Mononuclear cell (primary cell): ENCODE data around the gene LDLR. TPM values are rescaled to one million over a fixed set of nuclear protein-coding genes. Genes with fewer than 3 reads are reported as not detected.
"Not testable (repeated sequence)": the region's sequence is repeated elsewhere in the genome, so short reads cannot be mapped to it uniquely, and the experiment has no call there.

Source experiments
- H3K27me3 ChIP-seq: 2 replicates; pipeline ENCODE4 v1.6.0; 2011; ENCODE audit warnings: low read length, control low read depth; ENCODE audit not compliant: insufficient read depth
- H3K4me1 ChIP-seq: 2 replicates; pipeline ENCODE4 v1.5.1; 2011; ENCODE audit warnings: mild to moderate bottlenecking, low read length, control low read depth; ENCODE audit not compliant: insufficient read depth
- H3K4me3 ChIP-seq: 2 replicates; pipeline ENCODE4 v1.5.1; 2011; ENCODE audit warnings: mild to moderate bottlenecking, low read length, moderate library complexity
- H3K9me3 ChIP-seq: 2 replicates; pipeline ENCODE4 v1.5.1; 2011; ENCODE audit warnings: low read depth, mild to moderate bottlenecking, control low read depth, low read length
- total RNA-seq: library from RNA; depleted of rRNA; stranded (reverse); fragments of >200 nt; gene quantifications from one replicate; pipeline ENCODE4 v1.2.3, GENCODE V29; 2012

The LDLR gene
- total RNA-seq, 1 donor = 58.1 TPM

DNA sequence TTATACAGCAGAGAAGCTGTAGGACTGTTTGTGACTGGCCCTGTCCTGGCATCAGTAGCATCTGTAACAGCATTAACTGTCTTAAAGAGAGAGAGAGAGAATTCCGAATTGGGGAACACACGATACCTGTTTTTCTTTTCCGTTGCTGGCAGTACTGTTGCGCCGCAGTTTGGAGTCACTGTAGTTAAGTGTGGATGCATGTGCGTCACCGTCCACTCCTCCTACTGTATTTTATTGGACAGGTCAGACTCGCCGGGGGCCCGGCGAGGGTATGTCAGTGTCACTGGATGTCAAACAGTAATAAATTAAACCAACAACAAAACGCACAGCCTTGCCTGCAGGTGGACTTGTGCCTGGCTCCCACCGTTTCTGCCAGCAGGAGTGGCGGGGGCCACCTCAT is 27.3 kb upstream of the LDLR start:
- Histone ChIP-seq H3K4me1 (no peaks in the 10 kb centered on the region), H3K27me3 (no peaks in the 10 kb centered on the region), H3K4me3 (no peak overlapping the region), H3K9me3 (no peaks in the 10 kb centered on the region)

DNA sequence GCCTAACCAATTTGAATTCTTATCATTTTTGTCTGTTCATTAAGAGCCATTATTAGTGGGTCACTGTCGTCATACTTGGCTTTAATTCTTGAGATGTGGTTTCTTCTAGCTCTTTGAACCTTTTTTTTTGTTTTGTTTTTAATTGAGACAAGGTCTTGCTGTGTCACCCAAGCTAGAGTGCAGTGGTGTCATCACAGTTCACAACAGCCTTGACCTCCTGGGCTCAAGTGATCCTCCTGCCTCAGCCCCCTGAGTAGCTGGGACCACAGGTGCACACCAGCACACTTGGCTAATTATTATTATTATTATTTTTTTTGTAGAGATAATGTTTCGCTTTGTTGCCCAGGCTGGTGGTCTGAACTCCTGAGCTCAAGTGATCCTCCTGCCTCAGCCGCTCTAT is 25.8 kb upstream of the LDLR start:
- H3K9me3 ChIP-seq = no peaks in the 10 kb centered on the region
- H3K4me1 ChIP-seq = no peaks in the 10 kb centered on the region
- H3K4me3 ChIP-seq = no peak overlapping the region
- no peaks in the 10 kb centered on the region for H3K27me3 ChIP-seq

DNA sequence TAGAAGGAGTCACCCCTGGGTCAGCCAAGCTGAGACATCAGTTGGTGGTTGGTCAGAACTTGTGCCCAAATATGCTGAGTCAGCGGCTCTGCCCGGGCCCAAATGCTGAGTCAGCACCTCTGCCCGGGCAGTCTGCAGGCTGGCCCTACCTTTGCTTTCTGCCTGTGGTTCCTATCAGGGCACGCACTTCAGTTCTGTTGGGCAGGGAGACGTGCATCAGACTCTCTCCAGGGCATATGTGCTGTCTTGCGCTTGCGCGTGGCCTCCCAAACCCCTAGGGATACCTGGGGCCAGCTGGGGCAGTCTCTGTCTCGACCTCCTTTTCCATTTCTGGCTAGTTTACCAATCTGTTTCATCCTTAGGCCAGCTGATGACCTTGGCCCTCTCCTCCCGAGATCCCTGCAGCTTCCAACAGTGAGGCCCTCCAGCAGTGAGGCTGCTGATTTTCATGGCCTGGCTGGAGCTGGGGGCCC is 24.4 kb upstream of the LDLR start:
- H3K4me1 ChIP-seq = peaks cover 4% of the 10 kb centered on the region
- H3K9me3 ChIP-seq = no peaks in the 10 kb centered on the region
- no peak overlapping the region for H3K4me3 ChIP-seq
- no peaks in the 10 kb centered on the region for H3K27me3 ChIP-seq

DNA sequence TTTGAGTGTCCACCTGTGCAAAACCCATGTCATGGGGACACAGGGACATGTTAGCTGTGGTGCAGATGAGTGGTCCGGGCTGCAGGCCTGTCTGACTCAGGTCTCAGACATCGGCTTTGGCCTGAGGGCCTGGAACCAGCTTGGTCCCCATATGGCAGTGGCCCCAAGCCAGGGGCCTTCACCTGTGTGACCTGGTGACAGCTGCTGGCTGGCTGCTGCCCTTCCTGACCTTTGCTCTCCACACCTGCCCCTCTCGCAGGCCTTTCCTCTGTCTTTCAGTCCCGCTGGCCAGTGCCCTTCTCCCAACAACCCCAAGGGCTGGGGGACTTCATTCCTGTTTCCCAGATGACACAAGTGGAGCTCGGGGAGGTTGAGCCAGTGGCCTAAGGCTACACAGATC is 22.9 kb upstream of the LDLR start:
- Histone ChIP-seq H3K9me3 (no peaks in the 10 kb centered on the region), H3K4me1 (peaks cover 12% of the 10 kb centered on the region), H3K27me3 (no peaks in the 10 kb centered on the region), H3K4me3 (no peak overlapping the region)

DNA sequence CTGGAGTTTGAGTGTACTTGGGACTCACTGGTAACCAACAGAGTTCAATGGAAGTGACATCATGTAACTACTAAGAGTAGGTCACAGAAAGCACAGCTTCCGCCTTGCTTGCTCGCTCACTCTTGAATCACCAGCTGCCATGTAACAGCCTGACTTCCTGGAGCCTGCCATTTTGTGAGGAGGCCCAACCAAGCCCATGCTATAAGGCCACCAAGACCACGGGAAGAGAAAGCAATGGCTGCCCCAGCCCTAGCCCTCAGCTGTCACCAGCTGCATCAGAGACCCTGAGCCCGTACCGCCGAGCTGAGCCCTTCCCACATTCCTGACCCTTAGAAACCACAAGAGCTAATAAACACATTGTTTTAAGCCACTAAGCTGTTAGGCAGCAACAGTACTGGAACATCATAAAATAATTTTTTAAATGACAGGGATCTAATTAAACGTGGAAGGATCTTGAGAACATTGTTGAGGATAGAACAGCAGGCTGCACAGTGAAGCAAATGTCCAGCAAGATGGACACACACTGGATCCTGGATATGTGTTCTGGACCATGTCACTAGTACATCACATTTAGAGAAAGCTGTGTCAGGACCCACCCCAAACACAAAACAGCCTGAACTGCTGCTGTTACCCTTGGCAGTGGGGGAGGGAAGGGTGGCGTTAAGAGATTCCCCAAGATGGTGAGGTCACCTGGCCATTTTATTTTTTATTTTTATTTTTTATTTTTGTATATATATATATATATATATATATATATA is 21.7 kb upstream of the LDLR start:
- H3K9me3 ChIP-seq = no peaks in the 10 kb centered on the region
- peaks cover 18% of the 10 kb centered on the region for H3K4me1 ChIP-seq
- no peak overlapping the region for H3K4me3 ChIP-seq
- no peaks in the 10 kb centered on the region for H3K27me3 ChIP-seq

DNA sequence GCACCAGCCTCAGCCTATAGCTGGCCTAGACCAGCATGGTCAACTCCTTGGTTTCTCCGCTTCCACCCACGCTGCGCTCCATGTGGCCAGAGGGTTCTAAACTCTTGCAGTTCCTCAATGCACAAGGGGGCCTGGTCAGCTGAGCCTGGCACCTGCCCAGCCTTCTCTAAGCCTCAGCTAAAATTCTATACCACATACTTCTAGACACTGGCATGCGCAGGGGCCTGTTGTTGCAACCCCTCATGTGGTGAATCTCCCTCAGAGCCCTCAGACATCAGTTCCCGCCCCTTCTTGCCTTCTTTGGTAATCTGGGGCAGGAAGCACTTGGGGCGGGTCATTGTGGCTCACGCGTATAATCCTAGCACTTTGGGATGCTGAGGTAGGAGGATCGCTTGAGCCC is 19.7 kb upstream of the LDLR start:
- H3K4me1 ChIP-seq = peaks cover 29% of the 10 kb centered on the region
- H3K9me3 ChIP-seq = no peaks in the 10 kb centered on the region
- no peaks in the 10 kb centered on the region for H3K27me3 ChIP-seq
- H3K4me3 ChIP-seq = no peak overlapping the region

DNA sequence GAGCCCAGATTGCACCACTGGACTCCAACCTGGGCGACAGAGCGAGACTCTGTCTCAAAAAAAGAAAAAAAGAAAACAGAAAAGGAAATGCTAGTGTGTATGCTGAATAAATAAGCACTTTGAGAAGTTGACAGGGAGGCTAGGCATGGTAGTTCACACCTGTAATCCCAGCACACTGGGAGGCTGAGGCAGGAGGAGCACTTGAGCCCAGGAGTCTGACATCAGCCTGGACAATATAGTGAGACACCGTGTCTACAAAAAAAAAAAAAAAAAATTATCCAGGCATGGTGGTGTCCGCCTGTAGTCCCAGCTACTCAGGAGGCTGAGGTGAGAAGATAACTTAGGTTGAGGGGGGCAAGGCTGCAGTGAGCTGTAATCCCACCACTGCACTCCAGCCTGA is 19.1 kb upstream of the LDLR start:
- Histone ChIP-seq H3K4me1 (peaks cover 35% of the 10 kb centered on the region), H3K27me3 (no peaks in the 10 kb centered on the region), H3K9me3 (no peaks in the 10 kb centered on the region), H3K4me3 (no peak overlapping the region)

DNA sequence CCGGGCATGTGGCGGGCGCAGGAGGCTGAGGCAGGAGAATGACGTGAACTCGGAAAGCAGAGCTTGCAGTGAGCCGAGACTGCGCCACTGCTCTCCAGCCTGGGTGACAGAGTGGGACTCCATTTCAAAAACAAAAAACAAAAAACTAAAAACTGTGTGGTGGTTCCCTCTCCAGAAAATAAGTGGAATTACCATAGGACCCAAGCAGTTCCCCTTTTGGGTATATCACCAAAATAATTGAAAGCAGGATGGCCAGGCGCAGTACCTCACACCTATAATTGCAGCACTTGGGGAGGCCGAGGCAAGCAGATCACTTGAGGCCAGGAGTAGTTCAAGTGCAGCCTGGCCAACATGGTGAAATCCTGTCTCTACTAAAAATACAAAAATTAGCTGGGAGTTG is 15.7 kb upstream of the LDLR start:
- H3K4me3 ChIP-seq = no peak overlapping the region
- H3K27me3 ChIP-seq = no peaks in the 10 kb centered on the region
- H3K9me3 ChIP-seq = no peaks in the 10 kb centered on the region
- peaks cover 44% of the 10 kb centered on the region for H3K4me1 ChIP-seq

DNA sequence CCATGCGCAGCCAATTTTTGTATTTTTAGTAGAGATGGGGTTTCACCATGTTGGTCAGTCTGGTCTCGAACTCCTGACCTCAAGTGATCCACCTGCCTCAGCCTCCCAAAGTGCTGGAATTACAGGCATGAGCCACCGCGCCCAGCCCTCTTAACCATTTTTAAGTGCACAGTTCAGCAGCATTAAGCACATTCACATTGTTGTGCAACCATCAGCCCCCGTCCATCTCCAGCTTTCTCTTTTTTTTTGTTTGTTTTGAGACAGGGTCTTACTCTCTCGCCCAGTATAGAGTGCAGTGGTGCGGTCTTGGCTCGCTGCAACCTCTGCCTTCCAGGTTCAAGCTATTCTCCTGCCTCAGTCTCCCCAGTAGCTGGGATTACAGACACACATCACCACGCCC is 12.5 kb upstream of the LDLR start:
- not testable (repeated sequence) for H3K9me3 ChIP-seq, H3K27me3 ChIP-seq, H3K4me3 ChIP-seq
- peaks cover 29% of the 10 kb centered on the region for H3K4me1 ChIP-seq

DNA sequence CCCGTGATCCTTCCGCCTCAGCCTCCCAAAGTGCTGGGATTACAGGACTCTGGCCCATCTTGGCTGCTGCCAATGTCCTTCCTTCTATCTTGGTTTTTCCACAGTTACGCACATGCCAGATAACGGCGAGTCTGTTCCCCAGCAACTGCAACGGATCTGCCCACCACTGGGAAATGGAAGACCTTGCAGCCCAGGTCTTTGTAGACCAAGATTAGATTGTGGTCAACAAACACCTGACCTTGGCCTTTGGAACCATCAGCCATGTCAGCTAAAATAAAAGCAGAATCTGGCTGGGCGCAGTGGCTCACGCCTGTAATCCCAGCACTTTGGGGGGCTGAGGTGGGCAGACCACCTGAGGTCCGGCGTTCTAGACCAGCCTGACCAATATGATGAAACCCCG is 10.4 kb upstream of the LDLR start:
- Histone ChIP-seq H3K9me3 (no peaks in the 10 kb centered on the region), H3K4me3 (no peak overlapping the region), H3K4me1 (peaks cover 21% of the 10 kb centered on the region), H3K27me3 (no peaks in the 10 kb centered on the region)

DNA sequence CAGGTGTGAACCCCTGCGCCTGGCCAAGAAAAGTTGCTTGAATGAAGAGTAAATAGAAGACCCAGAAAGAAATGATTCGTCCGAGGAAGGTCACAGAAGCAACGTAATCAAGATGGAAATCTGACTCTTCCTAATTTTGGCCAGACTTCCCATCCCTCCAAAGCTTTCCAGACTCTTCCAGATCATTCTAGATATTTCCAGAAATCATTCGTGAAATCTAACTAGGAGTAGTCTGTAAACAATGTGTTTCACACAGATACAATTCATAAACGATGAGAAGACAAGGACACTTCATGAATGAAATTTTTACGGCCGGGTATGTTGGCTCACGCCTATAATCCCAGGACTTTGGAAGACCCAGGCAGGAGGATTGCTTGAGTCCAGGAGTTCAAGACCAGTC is 9.3 kb upstream of the LDLR start:
- Histone ChIP-seq H3K27me3 (no peaks in the 10 kb centered on the region), H3K4me1 (peaks cover 12% of the 10 kb centered on the region), H3K4me3 (no peak overlapping the region), H3K9me3 (no peaks in the 10 kb centered on the region)

DNA sequence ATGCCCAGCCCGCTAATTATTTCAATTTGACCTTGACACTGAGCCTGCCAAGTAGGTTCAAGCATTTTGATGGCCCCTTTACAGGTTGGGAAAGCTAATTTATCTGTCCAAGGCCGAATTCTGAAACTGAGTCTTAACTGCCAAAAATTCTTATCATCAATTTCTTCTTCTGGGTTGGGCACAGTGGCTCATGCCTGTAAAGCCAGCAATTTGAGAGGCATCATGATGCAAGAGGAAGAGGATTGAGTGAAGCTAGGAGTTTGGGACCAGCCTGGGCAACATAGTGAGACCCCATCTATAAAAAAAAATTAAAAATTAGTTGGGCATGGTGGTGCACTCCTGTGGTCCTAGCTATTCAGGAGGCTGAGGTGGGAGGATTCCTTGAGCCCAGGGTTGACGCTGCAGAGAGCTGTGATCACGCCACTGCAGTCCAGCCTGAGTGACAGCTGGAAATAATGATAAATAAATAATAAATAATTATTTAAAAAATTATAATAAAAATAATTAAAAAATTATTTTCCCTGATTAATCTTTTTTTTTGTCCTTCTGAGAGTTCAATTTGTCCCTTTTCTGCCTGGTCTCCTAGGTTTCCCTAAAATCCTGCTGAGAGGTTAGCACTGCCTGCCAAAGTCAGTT is 1.3 kb upstream of the LDLR start:
- no peak overlapping the region for H3K4me3 ChIP-seq
- peaks cover 7% of the 10 kb centered on the region for H3K27me3 ChIP-seq
- no peaks in the 10 kb centered on the region for H3K9me3 ChIP-seq
- H3K4me1 ChIP-seq = peaks cover 48% of the 10 kb centered on the region

DNA sequence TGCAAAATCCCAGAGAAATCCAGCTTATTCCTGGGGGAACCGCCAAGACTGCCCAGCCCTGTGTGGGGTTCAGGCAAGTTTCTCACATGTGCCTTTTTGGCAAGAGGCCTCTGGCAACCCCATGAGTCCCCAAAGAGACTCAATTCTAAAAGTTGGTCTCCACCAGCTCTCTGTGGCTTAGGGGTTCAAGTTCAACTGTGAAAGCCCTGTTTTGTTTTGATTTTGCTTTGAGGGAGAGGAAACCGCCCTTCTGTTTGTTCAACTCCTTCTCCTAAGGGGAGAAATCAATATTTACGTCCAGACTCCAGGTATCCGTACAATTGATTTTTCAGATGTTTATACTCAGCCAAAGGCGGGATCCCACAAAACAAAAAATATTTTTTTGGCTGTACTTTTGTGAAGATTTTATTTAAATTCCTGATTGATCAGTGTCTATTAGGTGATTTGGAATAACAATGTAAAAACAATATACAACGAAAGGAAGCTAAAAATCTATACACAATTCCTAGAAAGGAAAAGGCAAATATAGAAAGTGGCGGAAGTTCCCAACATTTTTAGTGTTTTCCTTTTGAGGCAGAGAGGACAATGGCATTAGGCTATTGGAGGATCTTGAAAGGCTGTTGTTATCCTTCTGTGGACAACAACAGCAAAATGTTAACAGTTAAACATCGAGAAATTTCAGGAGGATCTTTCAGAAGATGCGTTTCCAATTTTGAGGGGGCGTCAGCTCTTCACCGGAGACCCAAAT is 583 bp upstream of the LDLR start:
- peak overlapping the region; percentile 63 for H3K4me3 ChIP-seq
- H3K4me1 ChIP-seq = peaks cover 55% of the 10 kb centered on the region
- H3K27me3 ChIP-seq = peaks cover 7% of the 10 kb centered on the region
- no peaks in the 10 kb centered on the region for H3K9me3 ChIP-seq

DNA sequence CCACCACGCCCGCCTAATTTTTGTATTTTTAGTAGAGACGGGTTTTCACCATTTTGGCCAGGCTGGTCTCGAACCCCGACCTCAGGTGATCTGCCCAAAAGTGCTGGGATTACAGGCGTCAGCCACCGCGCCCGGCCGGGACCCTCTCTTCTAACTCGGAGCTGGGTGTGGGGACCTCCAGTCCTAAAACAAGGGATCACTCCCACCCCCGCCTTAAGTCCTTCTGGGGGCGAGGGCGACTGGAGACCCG is 676 bp downstream of the LDLR start:
- not testable (repeated sequence) for H3K27me3 ChIP-seq, H3K9me3 ChIP-seq
- Histone ChIP-seq H3K4me1 (peaks cover 67% of the 10 kb centered on the region), H3K4me3 (peak overlapping the region; percentile 63)

DNA sequence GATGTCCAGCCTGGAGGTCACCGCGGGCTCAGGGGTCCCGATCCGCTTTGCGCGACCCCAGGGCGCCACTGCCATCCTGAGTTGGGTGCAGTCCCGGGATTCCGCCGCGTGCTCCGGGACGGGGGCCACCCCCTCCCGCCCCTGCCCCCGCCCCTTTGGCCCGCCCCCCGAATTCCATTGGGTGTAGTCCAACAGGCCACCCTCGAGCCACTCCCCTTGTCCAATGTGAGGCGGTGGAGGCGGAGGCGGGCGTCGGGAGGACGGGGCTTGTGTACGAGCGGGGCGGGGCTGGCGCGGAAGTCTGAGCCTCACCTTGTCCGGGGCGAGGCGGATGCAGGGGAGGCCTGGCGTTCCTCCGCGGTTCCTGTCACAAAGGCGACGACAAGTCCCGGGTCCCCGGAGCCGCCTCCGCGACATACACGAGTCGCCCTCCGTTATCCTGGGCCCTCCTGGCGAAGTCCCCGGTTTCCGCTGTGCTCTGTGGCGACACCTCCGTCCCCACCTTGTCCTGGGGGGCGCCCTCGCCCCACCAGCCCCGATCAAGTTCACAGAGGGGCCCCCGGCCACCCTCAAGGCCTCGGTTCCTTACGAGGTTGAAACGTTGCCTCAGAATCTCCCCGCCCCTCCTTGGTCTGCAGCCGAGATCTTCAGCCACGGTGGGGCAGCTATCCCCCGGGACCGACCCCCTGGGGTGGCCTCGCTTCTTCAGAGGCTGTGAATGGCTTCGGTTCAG is 1.2 kb downstream of the LDLR start:
- H3K9me3 ChIP-seq = no peaks in the 10 kb centered on the region
- H3K4me3 ChIP-seq = peak overlapping the region; percentile 63
- H3K4me1 ChIP-seq = peaks cover 68% of the 10 kb centered on the region
- H3K27me3 ChIP-seq = peaks cover 7% of the 10 kb centered on the region
